PC-9 (cell line): ENCODE results near the gene SESN3. TPM values are rescaled to one million over a fixed set of nuclear protein-coding genes. Genes with fewer than 3 reads are reported as not detected.

Experiments used
- BruUV-seq: library from RNA; stranded (reverse); fragments of 400-500 nt; replicated peaks from 2 replicates; lab custom pipeline; 2021; lab: Mats Ljungman, UMichigan
- CTCF ChIA-PET: fragments of 300-600 bp; sonication (Branson Sonifier 250); formaldehyde crosslinking; loops from one replicate; lab custom pipeline; 2022; ENCODE audit warnings: antibody characterized with exemption; lab: Charles Lee
- POLR2A ChIA-PET: fragments of 300-600 bp; sonication (Branson Sonifier 250); formaldehyde crosslinking; loops from one replicate; lab custom pipeline; 2022; ENCODE audit warnings: antibody characterized with exemption; ENCODE audit not compliant: unreplicated experiment; lab: Charles Lee
- DNase-seq, 2 experiments: peaks; one replicate each; pipeline versions ENCODE4 v3.0.0 to v3.0.0-alpha.2; 2015 to 2022; ENCODE audit warnings: mixed read lengths in 1 of 2
- H2AFZ ChIP-seq: fragments of 200-600 bp; sonication (generic); 2 replicates; pipeline ENCODE4 v1.8.1; 2017; ENCODE audit warnings: antibody characterized with exemption
- H3F3A ChIP-seq: fragments of 200-600 bp; sonication (generic); 2 replicates; pipeline ENCODE4 v1.8.1; 2017; ENCODE audit warnings: antibody characterized with exemption, mild to moderate bottlenecking, low read depth; ENCODE audit not compliant: insufficient read depth
- H3K27ac ChIP-seq: fragments of 200-600 bp; sonication (generic); 2 replicates; pipeline ENCODE4 v1.6.1; 2016; ENCODE audit warnings: mixed run types
- H3K27me3 ChIP-seq: fragments of 200-600 bp; sonication (generic); 2 replicates; pipeline ENCODE4 v1.6.1; 2016; ENCODE audit warnings: low read depth, mixed run types; ENCODE audit not compliant: insufficient read depth
- H3K36me3 ChIP-seq: fragments of 200-600 bp; sonication (generic); 2 replicates; pipeline ENCODE4 v1.6.1; 2016; ENCODE audit warnings: low read depth, mixed run types
- H3K4me1 ChIP-seq: fragments of 200-600 bp; sonication (generic); replicated peaks from 2 replicates; pipeline ENCODE4 v1.6.1; 2016; ENCODE audit warnings: mixed run types; ENCODE audit not compliant: insufficient read depth
- H3K4me2 ChIP-seq: fragments of 200-600 bp; sonication (generic); 2 replicates; pipeline ENCODE4 v1.6.1; 2017; ENCODE audit warnings: mixed run types
- H3K4me3 ChIP-seq: fragments of 200-600 bp; sonication (generic); 2 replicates; pipeline ENCODE4 v1.6.1; 2016; ENCODE audit warnings: mixed run types
- H3K79me2 ChIP-seq: fragments of 200-600 bp; sonication (generic); 2 replicates; pipeline ENCODE4 v1.6.1; 2017; ENCODE audit warnings: low read depth, mixed run types
- H3K9me2 ChIP-seq: fragments of 200-600 bp; sonication (generic); 2 replicates; pipeline ENCODE4 v1.8.1; 2017; ENCODE audit warnings: mild to moderate bottlenecking; ENCODE audit not compliant: insufficient read depth
- H3K9me3 ChIP-seq: fragments of 200-600 bp; sonication (generic); 2 replicates; pipeline ENCODE4 v1.8.1; 2016; ENCODE audit warnings: low read depth; ENCODE audit not compliant: insufficient read depth
- H4K20me1 ChIP-seq: fragments of 200-600 bp; sonication (generic); 2 replicates; pipeline ENCODE4 v1.8.1; 2017; ENCODE audit not compliant: insufficient read depth
- CTCF ChIP-seq: fragments of 200-600 bp; sonication (generic); conservative IDR thresholded peaks from 2 replicates; pipeline ENCODE4 v1.6.1; 2017; ENCODE audit warnings: mixed run types, antibody characterized with exemption, mild to moderate bottlenecking, moderate library complexity
- EZH2 ChIP-seq: fragments of 200-600 bp; sonication (generic); IDR thresholded peaks from 2 replicates; pipeline ENCODE4 v1.8.0; 2017; ENCODE audit warnings: antibody characterized with exemption, low read depth
- intact Hi-C: fragments of 100-400 bp; cut with micrococcal nuclease; formaldehyde crosslinking; loops from one replicate; pipeline ENCODE4 v1.10.0; 2022; ENCODE audit not compliant: unreplicated experiment
- total RNA-seq: library from RNA; stranded (reverse); gene quantifications from 2 replicates; pipeline ENCODE4 v1.2.3, GENCODE V29; 2021

Gene SESN3
- total RNA-seq, 1 experiment from 2014 or later, result 0.85 TPM

- intact Hi-C loops, result no loop called here
- no peaks in the 10 kb centered on the region for H3K9me3 ChIP-seq
- no peaks in the 10 kb centered on the region for H3K79me2 ChIP-seq
- H3K4me2 ChIP-seq, result no peak overlapping the region
- DNase-seq, result no peak
- no TSS peak for BruUV-seq
- H3K4me3 ChIP-seq, result no peak overlapping the region
- peaks cover 18% of the 10 kb centered on the region for H3K27me3 ChIP-seq
- CTCF ChIA-PET, result no interaction called here
- no peak overlapping the region for H2AFZ ChIP-seq
- H3K4me1 ChIP-seq, result no peaks in the 10 kb centered on the region
- H3K36me3 ChIP-seq, result no peaks in the 10 kb centered on the region
- no peak for TF ChIP-seq EZH2
- no peak for TF ChIP-seq CTCF
- no peaks in the 10 kb centered on the region for H3F3A ChIP-seq
- no peaks in the 10 kb centered on the region for H4K20me1 ChIP-seq
- no peak overlapping the region for H3K27ac ChIP-seq
- H3K9me2 ChIP-seq, result no peaks in the 10 kb centered on the region
- POLR2A ChIA-PET, result no interaction called here
Observed at GRCh38 chr11:95254716-95255115, 23.7 kb upstream of the SESN3 start.

- no peak overlapping the region for H3K4me2 ChIP-seq
- no peak overlapping the region for H3K27ac ChIP-seq
- H3F3A ChIP-seq, result no peaks in the 10 kb centered on the region
- ChIA-PET POLR2A (no interaction called here), CTCF (no interaction called here)
- no peak overlapping the region for H3K4me3 ChIP-seq
- peak in 1 of 2 experiments; percentile 1 for DNase-seq
- H3K36me3 ChIP-seq, result no peaks in the 10 kb centered on the region
- no peaks in the 10 kb centered on the region for H4K20me1 ChIP-seq
- TF ChIP-seq CTCF (no peak), EZH2 (no peak)
- intact Hi-C loops, result no loop called here
- peaks cover 18% of the 10 kb centered on the region for H3K27me3 ChIP-seq
- no TSS peak for BruUV-seq
- H3K4me1 ChIP-seq, result no peaks in the 10 kb centered on the region
- no peaks in the 10 kb centered on the region for H3K9me2 ChIP-seq
- no peak overlapping the region for H2AFZ ChIP-seq
- H3K79me2 ChIP-seq, result no peaks in the 10 kb centered on the region
- H3K9me3 ChIP-seq, result no peaks in the 10 kb centered on the region
Observed at GRCh38 chr11:95254131-95254704, 23.2 kb upstream of the SESN3 start.

- DNase-seq, result no peak
- Histone ChIP-seq H2AFZ (no peak overlapping the region), H3K79me2 (no peaks in the 10 kb centered on the region), H3K27ac (no peak overlapping the region), H3K9me2 (no peaks in the 10 kb centered on the region), H3K4me1 (no peaks in the 10 kb centered on the region), H3K27me3 (peaks cover 18% of the 10 kb centered on the region), H3K4me3 (no peak overlapping the region), H3K36me3 (no peaks in the 10 kb centered on the region), H3F3A (no peaks in the 10 kb centered on the region), H3K9me3 (no peaks in the 10 kb centered on the region), H4K20me1 (no peaks in the 10 kb centered on the region), H3K4me2 (no peak overlapping the region)
- no TSS peak for BruUV-seq
- intact Hi-C loops, result no loop called here
- TF ChIP-seq CTCF (no peak), EZH2 (no peak)
- CTCF ChIA-PET, result no interaction called here
- POLR2A ChIA-PET, result no interaction called here
Observed at GRCh38 chr11:95253141-95253540, 22.1 kb upstream of the SESN3 start.
